GM19372 (cell line): Measurements from ENCODE around the gene OCA2.
"Not testable (repeated sequence)": the region's sequence is repeated elsewhere in the genome, so short reads cannot be mapped to it uniquely, and the experiment has no call there.

ENCODE experiments used
- ATAC-seq: cut with Tn5 transposase; IDR thresholded peaks from one replicate; pipeline ENCODE4 v1.9.1; 2021; ENCODE audit warnings: mild to moderate bottlenecking, low read depth, moderate library complexity; ENCODE audit not compliant: unreplicated experiment

OCA2 gene

DNA sequence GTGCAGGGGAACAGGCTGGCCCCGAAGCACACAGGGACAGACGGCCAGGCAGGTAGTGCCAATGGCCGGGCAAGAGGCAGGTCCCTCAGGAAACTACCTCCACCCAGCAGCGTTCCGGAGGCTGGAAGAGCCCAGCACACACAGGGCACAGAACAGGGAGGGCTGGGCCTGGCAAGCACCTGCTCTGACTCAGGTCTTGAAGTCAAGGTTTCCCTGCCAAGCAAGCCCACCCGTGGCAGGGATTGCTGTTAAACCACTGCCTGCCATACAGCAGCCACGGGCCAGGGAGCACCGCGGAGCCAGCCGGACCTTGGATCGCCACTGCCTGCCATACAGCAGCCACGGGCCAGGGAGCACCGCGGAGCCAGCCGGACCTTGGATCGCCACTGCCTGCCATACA, 22.5 kb upstream of the OCA2 start:
- ATAC-seq: not testable (repeated sequence)

DNA sequence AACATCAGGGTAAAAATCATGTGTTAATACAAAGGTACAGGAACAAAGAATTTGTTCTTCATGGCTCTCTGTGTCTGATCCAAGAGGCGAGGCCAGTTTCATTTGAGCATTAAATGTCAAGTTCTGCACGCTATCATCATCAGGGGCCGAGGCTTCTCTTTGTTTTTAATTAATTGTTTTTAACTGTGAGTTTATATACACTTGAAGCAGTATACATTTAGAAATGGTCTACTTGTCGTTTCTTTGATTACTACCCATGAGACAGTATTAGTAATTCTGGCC, 21.2 kb upstream of the OCA2 start:
- no peak for ATAC-seq

GRCh38 chr15:28118531-28118930, 19.4 kb upstream of the OCA2 start:
- no peak for ATAC-seq

GRCh38 chr15:28118083-28118482, 19.0 kb upstream of the OCA2 start:
- no peak for ATAC-seq

DNA sequence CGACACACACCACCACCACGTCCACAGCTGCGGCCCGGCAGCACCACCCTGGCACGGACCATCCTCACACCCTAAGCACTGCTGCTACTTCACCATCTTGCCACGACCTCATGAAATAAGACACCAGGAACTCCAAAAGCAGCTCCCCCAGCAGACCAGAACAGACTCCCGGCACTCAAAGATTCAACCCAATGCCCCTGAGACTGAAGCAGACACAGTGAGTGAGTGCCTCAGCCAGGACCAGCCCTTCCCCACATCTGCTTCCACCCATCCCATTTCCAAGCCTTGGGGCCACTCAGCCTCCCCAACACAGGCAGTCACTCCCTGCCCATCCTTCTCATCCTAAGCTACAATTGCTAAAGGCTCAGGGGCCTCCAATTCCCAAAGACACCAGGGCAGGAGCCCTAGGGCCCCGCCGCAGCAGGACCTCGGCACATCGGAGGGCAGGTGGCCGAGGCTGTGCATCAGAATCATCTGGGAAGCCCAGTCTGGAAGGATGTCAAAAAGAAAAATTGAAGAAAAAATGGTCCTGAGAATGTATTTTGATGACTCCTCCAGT, 18.4 kb upstream of the OCA2 start:
- ATAC-seq: no peak

- no peak for ATAC-seq
Measured at GRCh38 chr15:28116521-28117431, 17.7 kb upstream of the OCA2 start.

DNA sequence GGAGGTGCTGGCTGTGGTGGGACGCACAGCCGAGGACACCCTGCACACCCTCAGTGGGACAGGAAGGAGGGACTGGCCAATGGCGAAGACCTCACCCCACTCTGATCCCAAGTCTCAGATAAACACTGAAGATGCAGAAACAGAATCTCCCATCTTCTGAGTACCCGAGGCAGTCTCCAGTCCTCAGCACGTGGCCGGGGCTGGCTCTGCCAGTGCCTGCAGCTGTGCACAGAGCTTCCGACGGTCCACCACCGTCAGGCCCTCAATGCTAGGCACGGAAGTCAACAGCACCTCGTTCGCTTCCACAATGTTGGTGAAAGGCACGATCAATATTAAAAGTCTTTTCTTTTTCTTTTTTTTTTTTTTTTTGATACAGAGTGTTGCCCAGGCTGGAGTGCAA, 16.8 kb upstream of the OCA2 start:
- ATAC-seq: no peak

GRCh38 chr15:28114721-28115622, 15.9 kb upstream of the OCA2 start:
- ATAC-seq: no peak

- no peak for ATAC-seq
Measured at GRCh38 chr15:28114114-28114455, 15.0 kb upstream of the OCA2 start.

DNA sequence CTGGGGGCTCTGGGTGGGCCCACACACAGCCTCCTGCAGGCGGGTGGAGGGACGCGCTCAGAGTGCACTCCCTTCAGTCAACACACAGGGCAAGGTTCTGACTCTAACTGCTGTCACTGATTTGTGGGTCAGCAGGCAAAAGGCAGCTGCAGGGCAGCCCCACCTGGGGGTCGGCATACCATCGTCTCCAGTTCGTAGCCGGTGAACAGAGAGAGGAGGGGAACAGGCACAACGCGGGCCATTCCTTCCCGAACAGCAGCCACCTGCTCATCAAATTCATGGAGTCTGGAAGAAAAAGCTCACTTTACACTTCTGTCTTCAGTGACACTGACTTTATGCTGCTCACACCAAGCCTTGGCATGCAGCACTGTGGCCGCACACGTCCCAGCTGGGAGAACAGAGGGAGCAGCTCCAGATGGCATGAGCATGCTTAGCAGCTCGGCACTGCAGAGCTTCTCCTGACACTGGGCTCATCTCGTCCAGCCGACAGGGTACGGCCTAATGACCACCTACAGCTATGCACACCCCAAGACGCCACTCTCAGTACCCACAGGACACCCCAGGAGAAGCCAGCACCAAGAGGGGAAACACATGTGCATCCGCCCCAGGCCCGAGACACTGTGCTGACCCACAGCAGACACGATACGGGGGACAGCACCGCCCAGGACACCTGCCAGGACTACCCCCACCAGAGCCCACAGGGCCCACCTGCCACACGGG, 14.4 kb upstream of the OCA2 start:
- no peak for ATAC-seq

GRCh38 chr15:28112962-28113361, 13.8 kb upstream of the OCA2 start:
- ATAC-seq: no peak

GRCh38 chr15:28112101-28112760, 13.1 kb upstream of the OCA2 start:
- ATAC-seq: no peak

GRCh38 chr15:28111543-28111942, 12.4 kb upstream of the OCA2 start:
- ATAC-seq: no peak

DNA sequence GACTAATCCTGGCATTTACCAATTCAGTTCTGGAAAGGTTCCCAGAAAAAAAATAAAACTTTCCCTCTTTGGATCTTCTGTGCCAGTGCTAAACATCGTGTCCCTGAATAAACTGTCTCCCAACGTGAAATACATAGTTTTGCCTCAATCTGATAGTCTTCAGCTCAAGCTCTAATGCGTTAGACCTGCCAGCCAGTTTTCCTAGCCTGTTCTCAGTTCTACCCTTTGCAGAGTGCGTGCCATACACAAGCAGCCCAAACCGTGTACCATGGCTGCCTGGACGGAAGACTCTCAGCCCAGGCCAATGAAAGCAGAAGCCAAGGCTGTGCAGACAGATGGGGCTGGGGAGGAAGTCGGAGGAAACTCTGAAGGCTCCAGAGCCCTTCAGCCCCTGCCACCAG, 11.4 kb upstream of the OCA2 start:
- no peak for ATAC-seq

GRCh38 chr15:28109626-28110455, 10.7 kb upstream of the OCA2 start:
- ATAC-seq: no peak

- no peak for ATAC-seq
Measured at GRCh38 chr15:28107904-28108275, 8.8 kb upstream of the OCA2 start.

GRCh38 chr15:28107111-28107903, 8.2 kb upstream of the OCA2 start:
- ATAC-seq: no peak

- ATAC-seq: no peak
Measured at GRCh38 chr15:28106294-28107110, 7.4 kb upstream of the OCA2 start.
